K562 (cell line): ENCODE measurements around the gene SLC43A2. TPM values are rescaled to one million over a fixed set of nuclear protein-coding genes. Genes with fewer than 3 reads are reported as not detected.
A peak's percentile ranks its signal among the peaks of the same experiment; 100 is the strongest.

Experiments
- CBFA2T3 ChIP-seq: fragments of 450-650 bp; IDR thresholded peaks from 2 replicates; pipeline ENCODE4 v1.6.1; 2017
- CTBP1 ChIP-seq: fragments of 450-650 bp; IDR thresholded peaks from 2 replicates; pipeline ENCODE4 v1.6.1; 2016; ENCODE audit warnings: borderline replicate concordance
- CTCFL ChIP-seq: IDR thresholded peaks from 2 replicates; pipeline ENCODE4 v1.6.1; 2011; ENCODE audit warnings: borderline replicate concordance, low read depth, mild to moderate bottlenecking, moderate library complexity, low read length; ENCODE audit not compliant: insufficient read depth, poor library complexity, severe bottlenecking
- E2F6 ChIP-seq, 2 experiments: IDR thresholded peaks; 2 replicates each; pipeline ENCODE4 v1.6.1; 2011; ENCODE audit warnings: borderline replicate concordance in 1 of 2, control low read depth in 1 of 2, low read depth in 1 of 2, low read length in 1 of 2, mild to moderate bottlenecking in 1 of 2, mixed read lengths in 1 of 2, moderate library complexity in 1 of 2; ENCODE audit not compliant: insufficient read depth in 1 of 2, insufficient read length in 1 of 2, poor library complexity in 1 of 2, severe bottlenecking in 1 of 2; ENCODE audit errors: extremely low read depth in 1 of 2
- ESRRB ChIP-seq: fragments of 250-450 bp; sonication (Bioruptor Pico); IDR thresholded peaks from 2 replicates; pipeline ENCODE4 v1.5.0; 2020; ENCODE audit warnings: mild to moderate bottlenecking, moderate library complexity, borderline replicate concordance
- MTA3 ChIP-seq: fragments of 450-650 bp; formaldehyde crosslinking; IDR thresholded peaks from 2 replicates; pipeline ENCODE4 v1.6.1; 2017; ENCODE audit warnings: mild to moderate bottlenecking, borderline replicate concordance
- TRIM28 ChIP-seq: fragments of 450-650 bp; IDR thresholded peaks from 2 replicates; pipeline ENCODE4 v1.6.1; 2017
- ZFX ChIP-seq: sonication (generic); formaldehyde crosslinking; IDR thresholded peaks from 2 replicates; pipeline ENCODE4 v1.8.0; 2022; ENCODE audit warnings: mild to moderate bottlenecking, missing genetic modification reagents, moderate library complexity
- polyA plus RNA-seq, 8 experiments: library from polyadenylated mRNA; depleted of rRNA in 4 of 8; stranded (reverse) in 5 of 8; unstranded in 3 of 8; fragments of >200 nt; fragmentation: Nextera tagmentation in 2 of 8; fragmentation: Illumina TruSeq in 1 of 8; extraction: Ambion mirVana in 2 of 8; extraction: Trizol in 1 of 8; gene quantifications; 2 replicates each; pipeline versions ENCODE4 v1.2.1 to v1.2.3, GENCODE V29; 2011 to 2014; ENCODE audit warnings: inconsistent platforms in 1 of 8, missing spikeins in 1 of 8
- total RNA-seq, 7 experiments: library from RNA; depleted of rRNA in 6 of 7; stranded (reverse); fragments of >200 nt in 6 of 7; fragmentation: Illumina TruSeq in 2 of 7; extraction: Trizol in 2 of 7; gene quantifications; 2 replicates each; pipeline versions ENCODE4 v1.2.1 to v1.2.3, GENCODE V29; 2011 to 2021; ENCODE audit warnings: low replicate concordance in 1 of 7
- TF ChIP-seq, protein P1 (sequence below): fragments of 250-450 bp; sonication (Bioruptor Pico); IDR thresholded peaks from 2 replicates; pipeline ENCODE4 v1.4.0; 2020

Gene SLC43A2
- total and polyA plus RNA-seq, 9 of the 15 experiments (the other 6 are each of a cell fraction or from before 2014, with no cell fraction given), result 0.03 to 10.2 (median 3.6) TPM

DNA sequence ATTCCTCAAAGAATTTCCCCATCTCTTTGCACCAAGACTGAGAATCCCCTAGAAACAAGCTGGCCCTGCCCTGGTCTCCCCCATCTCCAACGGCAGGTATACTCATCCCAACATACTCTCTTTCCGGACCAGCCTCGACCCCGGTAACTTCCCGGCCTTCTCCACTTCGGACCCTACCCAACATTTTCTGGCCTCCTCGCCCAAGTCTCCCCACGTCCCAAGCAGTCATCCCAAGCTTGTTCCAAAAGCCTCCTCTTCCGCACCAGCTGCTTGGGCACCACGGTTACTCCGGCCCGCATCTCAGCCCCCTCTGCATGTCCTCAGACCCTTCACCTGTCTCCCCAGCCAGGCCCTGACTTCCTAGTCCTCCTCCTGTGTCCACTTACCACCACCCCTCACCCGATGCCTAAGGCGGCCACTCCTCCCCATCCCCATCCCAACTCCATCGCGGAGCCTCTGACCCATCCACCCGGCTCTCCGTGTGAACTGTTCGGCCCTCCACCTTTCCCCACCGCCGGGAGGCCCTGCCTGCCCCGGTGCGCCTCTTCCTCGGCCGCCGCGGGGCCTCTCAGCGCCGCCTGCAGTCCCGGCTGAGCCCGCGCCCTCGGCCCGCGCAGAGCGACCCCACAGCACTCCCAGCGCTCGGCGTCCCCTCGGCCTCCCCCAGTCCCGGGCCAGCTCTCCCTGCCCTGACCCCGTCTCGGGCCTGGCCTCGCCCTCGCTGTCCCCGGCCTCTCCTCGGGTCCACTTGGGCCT, 67.0 kb downstream of the SLC43A2 start (continued):
- TF ChIP-seq ZFX (CRISPR knock-in tag) (peak; percentile 74), MTA3 (no peak), TRIM28 (no peak), CTCFL (peak; percentile 63), E2F6 (IDR thresholded peaks at IDR 0.05; ENCODE audit: borderline replicate concordance in 1 of 2, extremely low read depth in 1 of 2, insufficient read depth in 1 of 2, insufficient read length in 1 of 2, low read depth in 1 of 2, low read length in 1 of 2, poor library complexity in 1 of 2, severe bottlenecking in 1 of 2) (peak in 1 of 2 experiments; percentile 42), CTBP1 (0 out of 2 replicates have a peak, but pooled peaks have one; percentile 19), ESRRB (no peak), CBFA2T3 (no peak)
- TF ChIP-seq, protein P1, sequence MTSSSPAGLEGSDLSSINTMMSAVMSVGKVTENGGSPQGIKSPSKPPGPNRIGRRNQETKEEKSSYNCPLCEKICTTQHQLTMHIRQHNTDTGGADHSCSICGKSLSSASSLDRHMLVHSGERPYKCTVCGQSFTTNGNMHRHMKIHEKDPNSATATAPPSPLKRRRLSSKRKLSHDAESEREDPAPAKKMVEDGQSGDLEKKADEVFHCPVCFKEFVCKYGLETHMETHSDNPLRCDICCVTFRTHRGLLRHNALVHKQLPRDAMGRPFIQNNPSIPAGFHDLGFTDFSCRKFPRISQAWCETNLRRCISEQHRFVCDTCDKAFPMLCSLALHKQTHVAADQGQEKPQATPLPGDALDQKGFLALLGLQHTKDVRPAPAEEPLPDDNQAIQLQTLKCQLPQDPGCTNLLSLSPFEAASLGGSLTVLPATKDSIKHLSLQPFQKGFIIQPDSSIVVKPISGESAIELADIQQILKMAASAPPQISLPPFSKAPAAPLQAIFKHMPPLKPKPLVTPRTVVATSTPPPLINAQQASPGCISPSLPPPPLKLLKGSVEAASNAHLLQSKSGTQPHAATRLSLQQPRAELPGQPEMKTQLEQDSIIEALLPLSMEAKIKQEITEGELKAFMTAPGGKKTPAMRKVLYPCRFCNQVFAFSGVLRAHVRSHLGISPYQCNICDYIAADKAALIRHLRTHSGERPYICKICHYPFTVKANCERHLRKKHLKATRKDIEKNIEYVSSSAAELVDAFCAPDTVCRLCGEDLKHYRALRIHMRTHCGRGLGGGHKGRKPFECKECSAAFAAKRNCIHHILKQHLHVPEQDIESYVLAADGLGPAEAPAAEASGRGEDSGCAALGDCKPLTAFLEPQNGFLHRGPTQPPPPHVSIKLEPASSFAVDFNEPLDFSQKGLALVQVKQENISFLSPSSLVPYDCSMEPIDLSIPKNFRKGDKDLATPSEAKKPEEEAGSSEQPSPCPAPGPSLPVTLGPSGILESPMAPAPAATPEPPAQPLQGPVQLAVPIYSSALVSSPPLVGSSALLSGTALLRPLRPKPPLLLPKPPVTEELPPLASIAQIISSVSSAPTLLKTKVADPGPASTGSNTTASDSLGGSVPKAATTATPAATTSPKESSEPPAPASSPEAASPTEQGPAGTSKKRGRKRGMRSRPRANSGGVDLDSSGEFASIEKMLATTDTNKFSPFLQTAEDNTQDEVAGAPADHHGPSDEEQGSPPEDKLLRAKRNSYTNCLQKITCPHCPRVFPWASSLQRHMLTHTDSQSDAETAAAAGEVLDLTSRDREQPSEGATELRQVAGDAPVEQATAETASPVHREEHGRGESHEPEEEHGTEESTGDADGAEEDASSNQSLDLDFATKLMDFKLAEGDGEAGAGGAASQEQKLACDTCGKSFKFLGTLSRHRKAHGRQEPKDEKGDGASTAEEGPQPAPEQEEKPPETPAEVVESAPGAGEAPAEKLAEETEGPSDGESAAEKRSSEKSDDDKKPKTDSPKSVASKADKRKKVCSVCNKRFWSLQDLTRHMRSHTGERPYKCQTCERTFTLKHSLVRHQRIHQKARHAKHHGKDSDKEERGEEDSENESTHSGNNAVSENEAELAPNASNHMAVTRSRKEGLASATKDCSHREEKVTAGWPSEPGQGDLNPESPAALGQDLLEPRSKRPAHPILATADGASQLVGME (CRISPR knock-in tag), result no peak
